ENCODE results near the gene KITLG.
A peak's percentile ranks its signal among the peaks of the same experiment; 100 is the strongest.
"Not testable (repeated sequence)": the region's sequence is repeated elsewhere in the genome, so short reads cannot be mapped to it uniquely, and the experiment has no call there.

KITLG gene

GRCh38 chr12:88580051-88580871 lies at the start of gene KITLG:
Gene KITLG, minus strand, starts transcription at chr12:88580471. Its CDS starts 193 bp downstream, at chr12:88580278.
- DNase-seq, result peak; percentile 65 to 74

GRCh38 chr12:88628856-88629509 lies 48.7 kb upstream of the KITLG start:
- no peak for DNase-seq

GRCh38 chr12:88628035-88628434 lies 47.8 kb upstream of the KITLG start:
- DNase-seq, result not testable (repeated sequence)

- no peak for DNase-seq
Measured at GRCh38 chr12:88627501-88627900, 47.2 kb upstream of the KITLG start.

- DNase-seq, result no peak
Measured at GRCh38 chr12:88625356-88625755, 45.1 kb upstream of the KITLG start.

- DNase-seq, result no peak
Measured at GRCh38 chr12:88624911-88625310, 44.6 kb upstream of the KITLG start.

GRCh38 chr12:88623777-88624548 lies 43.7 kb upstream of the KITLG start:
- DNase-seq, result no peak

GRCh38 chr12:88617352-88617751 lies 37.1 kb upstream of the KITLG start:
- no peak for DNase-seq

GRCh38 chr12:88615490-88615889 lies 35.2 kb upstream of the KITLG start:
- no peak for DNase-seq

- DNase-seq, result no peak
Measured at GRCh38 chr12:88604646-88605045, 24.4 kb upstream of the KITLG start.

- DNase-seq, result no peak
Measured at GRCh38 chr12:88600272-88600671, 20.0 kb upstream of the KITLG start.

GRCh38 chr12:88597365-88597764 lies 17.1 kb upstream of the KITLG start:
- DNase-seq, result no peak

- no peak for DNase-seq
Measured at GRCh38 chr12:88595697-88596096, 15.4 kb upstream of the KITLG start.

GRCh38 chr12:88594780-88595179 lies 14.5 kb upstream of the KITLG start:
- no peak for DNase-seq

- no peak for DNase-seq
Measured at GRCh38 chr12:88591343-88591742, 11.1 kb upstream of the KITLG start.

- DNase-seq, result no peak
Measured at GRCh38 chr12:88590851-88591250, 10.6 kb upstream of the KITLG start.

- DNase-seq, result no peak
Measured at GRCh38 chr12:88585077-88585476, 4.8 kb upstream of the KITLG start.

- peak in 1 of 2 experiments; percentile 23 for DNase-seq
Measured at GRCh38 chr12:88579601-88580050, 645 bp downstream of the KITLG start.

GRCh38 chr12:88579161-88579517 lies 1.1 kb downstream of the KITLG start:
- peak; percentile 40 to 65 for DNase-seq

- no peak for DNase-seq
Measured at GRCh38 chr12:88578276-88579160, 1.8 kb downstream of the KITLG start.

GRCh38 chr12:88577537-88577936 lies 2.7 kb downstream of the KITLG start:
- DNase-seq, result peak in 1 of 2 experiments; percentile 14

GRCh38 chr12:88576866-88577265 lies 3.4 kb downstream of the KITLG start:
- no peak for DNase-seq
